Measurements from ENCODE around the gene PLXDC1.

The PLXDC1 gene

GRCh38 chr17:39094607-39095308 lies 56.7 kb downstream of the PLXDC1 start:
- no peak for FAIRE-seq

GRCh38 chr17:39092692-39093230 lies 58.7 kb downstream of the PLXDC1 start:
- no peak for FAIRE-seq

- no peak for FAIRE-seq
Observed at GRCh38 chr17:39090908-39091665, 60.4 kb downstream of the PLXDC1 start.

DNA sequence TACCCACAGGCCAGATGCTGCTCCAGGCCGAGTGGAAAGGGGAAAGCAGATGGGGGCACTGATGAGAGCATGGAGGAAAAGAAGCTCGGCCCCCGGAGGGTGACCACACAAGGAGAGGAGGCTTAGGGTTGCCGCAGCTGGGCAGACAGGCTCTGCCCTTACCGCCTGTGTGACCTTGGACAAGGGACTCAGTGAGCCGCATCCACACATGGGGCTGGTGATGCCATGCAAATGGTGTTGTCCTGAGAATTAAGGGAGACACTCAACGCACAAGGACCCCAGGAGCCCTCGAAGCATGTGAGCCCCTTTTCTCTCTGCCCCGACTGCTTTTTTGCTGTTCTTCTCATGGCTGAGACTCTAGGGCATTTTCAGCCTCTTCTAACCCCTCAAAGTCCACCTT lies 61.0 kb downstream of the PLXDC1 start:
- no peak for FAIRE-seq

DNA sequence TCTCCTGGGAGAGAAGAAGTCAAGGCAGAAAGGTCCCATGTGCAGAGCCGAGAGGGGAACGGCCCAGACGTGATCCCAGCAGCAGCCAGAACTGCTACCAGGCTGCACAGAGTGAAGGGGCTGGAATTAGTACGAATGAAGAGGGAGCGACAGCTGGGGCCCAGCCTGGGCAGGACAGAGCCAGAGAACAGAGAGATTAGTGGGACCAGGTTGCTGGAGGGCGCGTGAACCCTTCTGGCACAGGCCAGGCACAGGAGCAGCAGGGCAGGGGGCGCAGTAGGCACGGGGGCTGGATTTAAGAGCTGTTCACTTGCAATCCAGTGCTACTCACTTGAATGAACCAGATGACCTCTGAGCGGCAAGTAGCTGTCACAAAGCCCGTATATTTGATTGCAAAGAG lies 66.9 kb downstream of the PLXDC1 start:
- FAIRE-seq, result no peak

DNA sequence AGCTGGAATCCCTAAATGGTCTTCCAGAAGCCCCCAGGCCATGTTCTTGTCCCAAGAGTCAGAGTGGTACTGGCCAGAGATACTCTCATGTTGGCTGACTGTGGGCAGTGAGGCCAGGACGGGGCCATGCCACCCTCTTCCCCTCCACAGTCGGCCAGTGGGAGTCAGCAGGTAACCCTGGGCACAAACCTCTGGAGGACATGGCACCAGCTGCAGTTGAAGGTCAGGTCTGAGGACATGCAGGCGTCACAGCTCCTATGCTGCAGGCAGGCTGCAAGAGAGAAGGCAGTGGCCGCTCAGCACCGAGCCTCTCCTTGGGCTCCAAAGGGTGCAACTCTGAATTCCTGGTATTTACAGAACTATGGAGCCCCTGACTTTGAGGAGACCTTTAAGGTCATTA lies 68.2 kb downstream of the PLXDC1 start:
- no peak for FAIRE-seq

DNA sequence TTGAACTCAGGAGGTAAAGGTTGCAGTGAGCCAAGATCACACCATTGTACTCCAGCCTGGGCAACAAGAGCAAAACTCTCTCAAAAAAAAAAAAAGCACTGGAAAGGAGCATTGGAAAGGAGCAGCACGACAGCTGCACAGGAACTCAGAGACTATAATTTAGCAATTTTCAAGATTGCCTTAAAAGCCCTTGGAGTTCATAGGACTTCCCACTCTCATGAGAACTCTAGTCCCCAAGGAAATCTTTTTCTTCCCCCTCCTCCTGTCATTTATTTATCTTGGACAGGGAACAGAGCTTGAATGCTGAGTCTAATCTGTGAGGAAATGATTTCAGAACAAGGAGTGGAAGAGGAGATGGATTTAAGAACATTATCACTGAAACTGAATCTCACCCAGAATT lies 69.0 kb downstream of the PLXDC1 start:
- no peak for FAIRE-seq

DNA sequence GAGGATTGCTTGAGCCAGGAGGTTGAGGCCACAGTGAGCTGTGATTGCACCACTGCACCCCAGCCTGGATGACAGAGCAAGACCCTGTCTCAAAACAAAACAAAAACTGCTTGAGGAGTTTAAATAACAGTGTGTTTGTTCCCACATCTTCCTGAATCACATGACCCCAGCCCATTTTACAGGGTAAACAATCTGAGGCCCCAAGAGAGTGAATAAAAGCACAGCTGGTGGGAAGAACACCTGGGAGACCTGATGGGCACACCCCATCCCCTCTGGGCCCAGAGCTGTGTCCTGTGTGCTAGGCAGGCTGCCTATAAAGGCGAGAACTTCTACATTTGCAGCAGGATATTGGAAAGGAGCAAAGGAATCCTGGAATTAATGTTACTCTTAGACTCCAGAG lies 69.6 kb downstream of the PLXDC1 start:
- no peak for FAIRE-seq

DNA sequence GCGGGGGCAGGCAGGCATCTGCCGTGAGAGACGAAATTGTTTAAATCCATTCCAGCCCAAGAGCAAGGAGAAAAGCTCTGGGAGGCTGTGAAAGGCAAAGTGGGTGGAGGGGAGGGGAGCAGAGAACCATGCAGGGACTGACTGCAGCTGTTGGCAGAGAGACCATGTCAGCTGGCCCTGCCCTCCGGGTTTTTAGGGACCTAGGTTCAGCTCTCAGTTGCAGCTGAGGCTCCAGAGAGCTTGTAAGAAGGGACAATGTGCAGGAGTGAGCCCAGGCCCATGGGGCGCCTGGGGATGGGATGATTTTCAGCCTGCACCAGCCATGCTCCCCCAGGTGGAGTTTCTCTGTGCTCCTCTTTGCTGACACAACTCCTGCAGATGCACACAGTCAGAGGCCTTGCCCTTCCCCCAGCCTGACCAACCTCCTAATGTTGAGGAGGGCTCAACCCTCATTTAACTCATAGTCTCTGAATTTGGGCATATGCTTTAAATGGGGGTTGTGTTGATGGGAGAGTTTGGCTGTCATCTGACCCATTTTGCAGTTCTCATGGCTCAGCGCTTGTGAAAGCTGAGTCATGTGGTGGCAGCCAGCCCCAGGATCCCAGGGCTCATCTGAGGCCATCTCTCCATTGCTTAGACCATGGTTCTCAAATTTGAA lies 70.9 kb downstream of the PLXDC1 start:
- no peak for FAIRE-seq

GRCh38 chr17:39079836-39080235 lies 71.6 kb downstream of the PLXDC1 start:
- no peak for FAIRE-seq

DNA sequence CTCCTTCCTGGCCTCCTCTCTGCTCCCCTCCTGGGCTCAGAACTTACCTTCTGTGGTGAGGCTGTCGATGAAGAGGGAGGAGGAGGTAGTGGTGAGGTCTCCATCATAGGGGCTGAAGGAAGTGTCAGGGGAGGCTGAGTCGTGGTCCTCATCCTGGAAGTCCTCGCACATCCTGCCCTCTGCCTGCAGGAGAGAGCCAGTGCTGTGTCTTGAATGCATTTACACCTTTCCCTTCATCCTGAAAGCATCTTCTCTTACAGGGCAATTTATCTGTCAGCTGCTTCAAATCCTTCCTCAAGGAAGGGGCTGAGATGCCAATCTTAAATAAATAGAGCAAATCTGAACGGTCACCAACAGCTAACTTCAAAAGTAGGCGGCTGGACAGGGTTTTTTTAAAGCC lies 73.6 kb downstream of the PLXDC1 start:
- no peak for FAIRE-seq

GRCh38 chr17:39077252-39077651 lies 74.2 kb downstream of the PLXDC1 start:
- FAIRE-seq, result no peak

GRCh38 chr17:39074676-39075075 lies 76.8 kb downstream of the PLXDC1 start:
- FAIRE-seq, result no peak

DNA sequence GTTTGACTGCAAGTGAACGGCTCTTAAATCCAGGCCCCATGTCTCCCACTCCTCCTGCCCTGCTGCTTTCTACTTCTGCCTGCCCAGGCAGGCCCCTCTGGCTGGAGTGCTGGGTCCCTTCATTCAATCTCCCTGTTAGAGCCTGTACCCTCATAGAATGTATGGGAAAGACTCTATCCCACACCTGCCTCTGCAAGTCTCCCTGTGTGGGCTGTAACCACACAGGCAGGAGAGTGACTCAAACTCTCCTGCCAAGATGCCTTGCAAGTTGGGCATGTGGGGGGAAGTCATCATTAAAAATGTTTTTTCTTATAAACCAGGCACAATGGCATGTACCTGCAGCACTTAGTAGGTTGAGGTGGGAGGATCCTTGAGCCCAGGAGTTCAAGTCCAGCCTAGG lies 77.5 kb downstream of the PLXDC1 start:
- no peak for FAIRE-seq

GRCh38 chr17:39073353-39073752 lies 78.1 kb downstream of the PLXDC1 start:
- no peak for FAIRE-seq

DNA sequence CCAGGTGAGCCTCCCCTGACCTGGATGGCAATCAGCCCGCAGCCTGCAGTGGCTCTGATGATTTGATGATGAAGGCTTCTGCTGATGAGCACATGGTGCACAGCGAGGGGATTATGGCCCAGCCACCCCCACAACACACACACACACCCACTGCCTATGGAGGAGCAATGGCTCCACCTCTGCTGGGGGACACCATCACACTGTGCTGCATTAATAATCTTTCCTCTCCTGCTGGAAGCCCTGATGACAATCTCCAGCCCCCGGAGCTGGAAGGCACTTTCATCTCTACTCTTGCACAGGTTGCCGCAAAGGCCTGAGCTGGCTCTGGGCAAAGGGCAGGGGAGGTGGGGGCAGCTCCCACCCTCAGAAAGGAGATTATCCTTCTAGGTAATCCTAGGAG lies 79.9 kb downstream of the PLXDC1 start:
- FAIRE-seq, result no peak

GRCh38 chr17:39069114-39069756 lies 82.2 kb downstream of the PLXDC1 start:
- no peak for FAIRE-seq

GRCh38 chr17:39064819-39065218 lies 86.6 kb downstream of the PLXDC1 start:
- FAIRE-seq, result no peak

- FAIRE-seq, result no peak
Observed at GRCh38 chr17:39064374-39064773, 87.1 kb downstream of the PLXDC1 start.

DNA sequence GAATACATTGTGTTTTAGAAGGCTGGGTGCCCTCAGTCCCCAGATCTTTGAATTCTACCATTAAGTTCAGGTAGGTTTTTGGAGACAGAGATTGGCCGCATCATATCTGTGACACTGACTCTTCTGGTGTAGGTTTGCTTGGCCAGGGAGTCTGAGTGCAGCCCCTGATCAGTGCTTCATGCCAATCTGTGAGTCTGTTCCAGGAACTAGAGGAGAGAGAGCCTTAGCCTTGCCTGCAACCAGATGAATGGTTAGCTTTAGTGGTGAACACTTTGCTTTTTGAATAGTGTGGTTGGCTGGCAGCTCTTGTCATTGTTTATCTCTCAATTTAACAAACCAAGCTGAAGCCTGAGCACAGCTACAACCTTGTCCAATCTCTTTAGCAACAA lies 87.8 kb downstream of the PLXDC1 start:
- no peak for FAIRE-seq

- FAIRE-seq, result peak; percentile 57
Observed at GRCh38 chr17:39062846-39063680, 88.4 kb downstream of the PLXDC1 start.

DNA sequence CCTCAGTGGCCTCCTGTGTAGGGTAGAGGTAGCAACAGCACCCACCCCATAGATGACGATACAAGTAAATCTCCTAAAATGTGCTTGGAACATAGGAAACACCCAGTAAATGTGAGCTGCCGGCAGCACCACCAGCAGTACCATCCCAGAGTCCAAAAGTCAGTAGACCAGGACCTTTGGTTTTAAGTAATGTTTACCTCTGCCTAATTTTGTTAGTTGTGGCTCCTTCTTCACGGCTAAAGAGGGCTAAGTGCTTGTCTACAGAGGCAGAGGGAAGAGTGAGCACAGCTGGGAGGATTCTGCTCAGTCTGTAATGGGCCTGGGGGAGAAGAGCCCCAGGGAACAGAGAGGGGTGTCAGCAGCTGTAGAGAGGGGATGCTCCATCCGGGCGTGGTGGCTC lies 92.9 kb downstream of the PLXDC1 start:
- no peak for FAIRE-seq

All from endometrium (tissue), 2 donors.